DMS153 (cell line): ENCODE measurements around the gene PCGF2.
A peak's percentile ranks its signal among the peaks of the same experiment; 100 is the strongest.

Experiments
- DNase-seq: peaks from one replicate; lab custom pipeline; 2025; lab: John Stamatoyannopoulos, UW

The PCGF2 gene

DNA sequence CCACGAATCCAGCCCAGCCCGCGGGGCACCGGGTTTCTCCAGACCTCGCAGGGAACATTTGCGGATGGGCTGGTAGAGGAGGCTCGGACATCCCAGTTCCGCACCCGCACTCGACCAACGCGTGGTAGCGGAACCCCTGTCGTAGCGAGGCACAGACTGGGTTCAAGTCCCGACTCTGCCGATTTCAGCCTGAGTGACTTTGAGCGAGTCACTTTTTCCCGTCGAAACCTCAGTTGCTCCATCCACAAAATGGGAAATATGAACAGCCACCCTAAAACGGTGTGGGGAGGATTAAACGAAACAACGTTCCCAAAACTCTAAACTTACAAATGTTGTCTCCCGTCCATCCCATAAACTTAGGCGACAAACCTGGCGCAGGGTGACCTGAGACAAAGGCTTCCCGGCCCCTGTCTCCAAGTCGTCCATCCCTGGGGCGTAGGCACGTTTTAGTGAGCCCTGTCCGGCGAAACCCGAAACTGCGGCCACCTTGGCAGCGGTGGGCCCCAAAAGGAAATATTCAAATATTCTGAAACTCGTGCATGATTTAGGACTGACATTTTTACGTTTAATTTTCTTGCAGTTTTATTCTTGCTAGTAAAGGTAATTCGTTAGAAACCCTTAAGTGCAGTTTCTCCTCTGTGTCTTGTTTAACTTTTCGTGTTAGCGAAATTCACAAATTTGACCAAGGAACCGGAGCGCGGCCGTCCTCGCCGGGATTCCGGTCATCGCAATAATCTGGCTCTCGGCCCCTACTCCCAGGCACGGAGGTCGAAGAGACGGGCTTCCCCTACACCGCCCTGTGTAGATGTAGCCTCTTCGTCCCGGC lies 45.0 kb downstream of the PCGF2 start:
- no peak for DNase-seq

DNA sequence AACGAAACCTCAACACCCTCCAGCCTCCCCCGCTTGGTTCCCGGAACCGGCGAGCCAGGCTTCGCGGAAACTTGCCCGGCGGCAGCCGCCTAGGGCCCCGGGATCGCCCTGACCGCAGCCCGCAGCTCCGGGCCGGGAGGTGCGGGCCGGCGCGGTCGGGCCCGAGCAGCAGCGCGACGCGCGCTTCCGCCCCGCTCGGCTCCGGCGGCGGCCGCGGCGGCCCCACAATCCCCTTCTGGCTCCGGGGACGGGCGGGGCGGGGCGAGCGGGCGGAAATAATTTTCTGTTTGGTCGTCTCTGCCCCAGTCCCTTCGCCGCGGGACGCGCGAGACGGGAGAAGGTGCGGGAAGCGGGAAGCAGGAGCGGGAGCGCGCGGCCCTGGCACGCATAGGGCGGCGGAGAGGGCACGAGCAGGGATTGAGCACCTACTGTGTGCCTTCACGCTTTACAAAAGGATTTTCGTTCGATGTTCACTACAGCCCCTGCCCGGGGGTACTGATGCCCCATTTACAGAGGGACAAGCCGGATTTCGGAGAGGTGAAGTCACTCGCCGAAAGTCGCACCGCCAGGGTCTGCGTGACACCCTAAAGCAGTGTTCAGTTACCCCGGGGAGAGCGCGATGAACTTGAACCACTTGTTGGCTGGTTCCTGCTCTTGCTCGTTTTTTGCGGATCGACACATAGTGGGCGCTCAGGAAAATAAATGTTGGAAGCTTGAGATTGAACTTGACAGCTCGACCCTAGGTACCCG lies 45.8 kb downstream of the PCGF2 start:
- DNase-seq = peak; percentile 83

DNA sequence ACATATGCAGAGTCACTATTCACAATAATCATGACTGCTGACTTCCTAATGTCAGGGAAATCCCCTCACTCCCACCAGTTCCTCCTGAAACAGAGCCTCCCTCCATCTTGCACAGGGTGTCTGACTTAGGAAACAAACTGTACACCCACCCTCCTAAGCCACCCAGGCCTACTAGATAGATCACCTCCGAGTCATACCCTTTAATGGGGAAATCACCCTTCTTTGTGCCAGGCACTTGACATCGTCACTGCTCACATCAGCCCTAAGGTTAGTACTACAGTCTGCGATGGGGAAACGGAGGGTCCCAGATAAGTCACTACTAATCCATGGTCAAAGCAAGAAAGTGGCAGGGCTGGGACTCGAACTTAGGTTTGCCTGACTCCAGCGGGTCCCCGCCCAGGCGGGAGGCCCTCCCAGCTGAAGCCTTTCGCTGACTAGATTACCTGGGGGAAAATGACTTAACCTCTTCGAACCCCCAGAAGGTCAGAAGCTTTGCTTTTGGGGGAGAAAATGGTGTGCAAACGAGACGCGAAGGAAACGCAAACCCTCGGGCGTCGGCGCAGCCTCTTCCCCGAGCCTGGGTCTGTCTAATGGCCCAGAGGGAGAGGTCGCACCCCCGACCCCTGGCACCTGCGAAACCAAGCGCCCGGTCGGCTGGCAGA lies 46.5 kb downstream of the PCGF2 start:
- no peak for DNase-seq

DNA sequence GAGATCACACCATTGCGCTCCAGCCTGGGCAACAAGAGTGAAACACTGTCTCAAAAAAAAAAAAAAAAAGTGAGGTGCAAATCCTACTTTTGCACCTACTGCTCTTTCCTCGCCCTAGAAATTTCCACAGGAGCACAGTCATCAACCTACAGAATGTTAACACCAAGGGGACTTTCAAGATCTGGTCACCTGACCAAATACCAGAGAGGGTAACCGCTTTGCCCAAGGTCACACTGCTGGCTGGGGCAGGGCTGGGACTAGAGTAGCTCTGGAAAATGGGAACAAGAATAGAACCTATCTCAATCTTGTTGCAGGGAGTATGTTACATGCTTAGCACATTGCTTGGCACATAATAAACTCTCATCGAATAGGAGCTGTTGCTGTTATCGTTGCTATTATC lies 49.4 kb downstream of the PCGF2 start:
- no peak for DNase-seq

DNA sequence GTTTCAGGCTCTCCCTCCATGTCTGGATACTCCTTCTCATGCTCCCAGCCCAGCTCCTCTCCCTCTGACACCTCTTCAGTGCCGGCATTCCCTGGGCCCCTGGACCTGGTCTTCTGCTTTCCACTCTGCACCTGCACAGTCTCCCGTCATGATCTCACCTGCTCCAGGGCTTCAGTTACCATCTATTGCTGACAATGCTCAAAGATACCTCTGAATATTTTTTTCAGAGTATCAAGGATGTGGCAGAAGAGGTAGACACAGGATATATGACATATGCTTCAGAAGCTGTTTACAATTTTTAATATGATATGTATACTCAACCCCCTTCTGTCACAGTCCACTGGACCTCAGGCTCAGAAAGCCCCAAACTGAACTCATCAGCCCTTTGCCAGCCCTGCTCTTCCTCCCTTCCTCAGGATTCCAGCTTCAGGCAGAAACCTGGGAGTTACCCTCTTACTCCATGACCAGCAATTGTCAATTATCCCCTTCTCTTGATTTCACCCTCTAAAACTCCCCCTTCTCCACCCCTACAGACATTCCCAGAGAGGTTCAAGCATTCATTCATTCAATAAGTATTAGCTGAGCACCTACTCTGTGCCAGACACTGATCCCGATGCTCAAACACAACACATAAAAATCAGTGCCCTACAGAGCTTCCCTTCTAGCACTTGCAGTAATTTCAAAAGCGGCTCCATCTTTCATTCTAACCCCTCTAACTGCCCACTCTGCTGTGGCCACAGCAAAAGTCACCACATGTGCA lies 50.9 kb downstream of the PCGF2 start:
- DNase-seq = no peak

DNA sequence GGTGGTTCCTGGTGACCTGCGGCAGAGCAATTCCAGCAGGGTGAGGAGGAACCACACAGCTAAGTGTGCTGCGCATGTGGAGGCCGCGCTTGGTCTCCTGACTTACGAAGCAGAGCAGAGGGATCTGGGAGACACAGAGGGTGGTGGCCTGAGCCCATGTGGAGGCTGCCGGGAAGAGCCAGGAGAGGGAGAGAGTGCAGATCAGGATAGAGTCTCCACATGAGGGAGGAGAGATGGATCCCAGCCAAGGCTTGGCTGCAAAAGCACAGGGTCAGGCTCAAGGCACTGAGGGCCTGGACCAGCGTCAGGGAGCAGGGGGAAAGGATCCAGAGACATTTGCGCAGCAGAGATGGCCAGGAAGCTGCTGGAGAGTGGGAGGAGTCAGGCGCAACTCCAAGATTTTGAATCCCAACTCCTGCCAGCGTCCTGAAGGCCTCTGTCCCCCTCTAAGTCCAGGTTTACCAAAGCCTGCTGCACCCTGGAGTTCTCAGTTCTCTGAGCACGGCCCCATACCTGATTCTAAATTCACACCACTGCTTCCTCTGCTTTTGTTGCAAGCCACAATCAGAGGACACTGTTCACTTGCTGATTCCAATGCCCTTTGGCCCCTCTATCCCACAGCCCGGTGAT lies 54.3 kb downstream of the PCGF2 start:
- no peak for DNase-seq

DNA sequence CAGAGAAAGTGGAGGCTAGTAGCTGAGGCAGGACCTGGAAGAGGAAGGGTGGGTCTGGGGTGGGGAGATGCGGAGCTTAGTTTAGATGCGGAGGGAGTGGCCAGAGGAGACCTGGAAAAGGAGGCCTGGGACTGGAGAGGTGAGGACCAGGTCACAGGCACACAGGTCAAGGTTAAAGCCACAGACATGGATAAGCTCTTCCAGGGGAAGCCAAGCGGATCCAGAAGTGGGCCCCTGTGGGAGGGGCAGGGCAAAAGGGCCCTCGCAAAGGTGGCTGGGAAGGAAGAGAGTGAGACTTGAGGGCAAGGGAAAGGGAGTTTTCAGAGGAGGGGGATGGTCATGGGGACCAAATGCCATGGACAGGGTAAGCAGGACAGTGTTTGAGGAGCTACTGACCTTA lies 57.0 kb downstream of the PCGF2 start:
- DNase-seq = no peak

DNA sequence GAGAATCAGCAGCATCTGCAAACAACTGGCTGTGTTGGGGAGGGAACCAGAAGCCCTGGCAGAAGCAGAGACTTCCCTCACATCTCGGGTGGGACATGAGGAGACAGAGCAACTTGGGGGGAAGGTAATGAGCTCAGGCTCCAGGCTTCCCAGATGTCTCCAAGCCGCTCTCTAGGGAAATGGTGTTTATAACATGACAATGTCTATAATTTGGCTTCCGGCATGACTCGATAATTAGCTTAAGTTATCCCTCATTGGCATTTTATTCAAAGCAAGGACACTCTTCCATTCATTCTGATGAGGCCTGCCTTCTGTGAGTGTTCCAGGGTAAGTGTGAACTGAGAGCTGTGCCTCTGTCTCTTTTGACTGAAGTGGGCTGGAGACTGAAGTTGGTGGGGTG lies 57.8 kb downstream of the PCGF2 start:
- no peak for DNase-seq

DNA sequence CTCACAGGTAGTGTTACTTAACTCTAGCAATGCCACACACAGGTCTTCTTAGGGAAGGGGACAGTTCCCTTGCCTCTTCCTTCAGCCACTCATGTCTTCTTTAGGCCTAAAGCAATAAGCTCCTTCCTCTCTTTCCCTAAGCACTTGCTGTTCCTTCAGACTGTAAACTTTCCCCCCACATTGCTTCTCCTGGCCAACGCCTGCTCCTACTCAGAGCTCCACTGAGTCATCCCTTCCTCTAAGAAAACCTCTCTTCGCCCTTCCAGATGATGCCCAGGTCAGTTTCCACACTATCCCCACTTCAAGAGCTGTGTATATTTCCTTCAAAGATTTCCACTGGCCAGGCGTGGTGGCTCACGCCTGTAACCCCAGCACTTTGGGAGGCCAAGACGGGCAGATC lies 60.9 kb downstream of the PCGF2 start:
- DNase-seq = no peak

DNA sequence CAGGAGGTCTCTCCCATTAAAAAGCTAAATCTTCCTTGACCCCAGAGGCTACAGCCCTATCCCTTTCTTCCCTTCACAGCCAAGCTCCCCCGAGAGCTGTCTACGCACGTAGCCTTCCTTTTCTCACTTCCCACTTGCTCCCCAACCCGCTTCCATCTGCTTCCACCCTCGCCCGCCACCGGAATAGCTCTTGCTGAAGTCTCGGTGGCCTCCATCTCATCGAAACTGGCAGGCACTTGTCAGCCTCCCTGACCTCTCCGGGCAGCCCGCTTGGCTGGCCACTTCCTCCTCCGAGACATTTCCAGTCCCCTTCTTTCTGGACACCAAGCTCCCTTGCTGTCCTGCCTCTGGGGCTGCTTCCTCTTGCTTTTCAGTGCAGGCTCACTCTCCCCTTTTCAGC lies 62.6 kb downstream of the PCGF2 start:
- DNase-seq = no peak
